GOT3 (cell line): ENCODE data around the gene NAV2.

Experiments
- DNase-seq: peaks from one replicate; lab custom pipeline; 2025; ENCODE audit warnings: mixed read lengths; lab: John Stamatoyannopoulos, UW

The NAV2 gene

DNA sequence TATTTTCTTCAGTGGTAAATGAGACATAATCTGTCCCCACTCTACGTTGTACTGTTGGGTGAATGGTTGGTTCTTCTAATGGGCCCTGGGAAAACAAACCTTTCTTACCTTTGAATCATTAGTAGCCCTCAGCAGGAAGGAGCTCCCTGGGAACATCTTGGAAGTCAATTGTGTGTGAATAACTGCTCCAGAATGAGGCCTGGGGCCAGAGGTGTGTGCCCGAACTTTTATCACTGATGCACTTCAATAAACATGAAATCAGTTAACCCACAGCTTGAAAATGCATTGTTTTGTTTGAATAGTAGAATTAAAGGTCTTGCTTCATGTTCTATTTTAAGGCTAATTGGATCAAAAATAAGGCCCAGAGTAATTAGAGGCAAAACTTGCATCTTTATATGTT, 67.1 kb downstream of the NAV2 start:
- no peak for DNase-seq

DNA sequence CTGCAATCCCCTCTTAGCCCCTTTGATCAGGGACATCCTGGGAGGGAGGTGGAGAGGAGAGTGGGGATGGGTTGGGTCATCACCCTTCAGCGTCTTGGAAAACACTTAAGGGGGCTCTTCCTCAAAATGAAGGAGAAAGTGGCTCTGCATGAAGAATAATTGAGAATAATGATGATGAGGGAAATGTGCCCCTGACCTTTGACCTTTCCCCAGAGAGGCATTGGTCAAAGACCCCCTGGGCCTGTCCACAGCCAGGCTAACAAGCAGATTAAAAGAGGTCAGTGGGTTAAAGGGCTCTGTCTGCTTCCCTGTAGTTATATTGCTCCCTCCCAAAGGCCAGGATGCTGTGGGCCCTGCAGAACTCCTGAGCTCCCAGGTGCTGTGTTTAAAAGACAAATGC, 68.7 kb downstream of the NAV2 start:
- no peak for DNase-seq

DNA sequence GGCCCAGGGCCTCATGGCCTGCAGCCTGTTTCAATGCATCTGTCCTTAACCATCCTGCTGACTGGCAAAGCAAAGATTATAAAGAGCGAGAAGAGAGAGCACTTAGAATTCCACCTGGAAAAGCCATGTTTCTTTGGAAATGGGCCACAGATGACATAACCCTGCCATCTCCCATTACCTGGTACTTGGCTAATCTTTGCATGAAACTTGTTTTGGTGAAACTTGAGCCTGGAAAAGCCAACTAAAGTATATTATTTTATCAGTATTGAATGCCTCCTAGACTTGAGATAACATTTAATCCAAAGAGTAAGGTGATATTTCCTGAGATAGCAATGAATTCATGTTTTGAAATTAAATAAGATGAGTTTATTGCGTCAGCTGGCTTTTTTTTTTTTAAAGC, 72.6 kb downstream of the NAV2 start:
- no peak for DNase-seq

DNA sequence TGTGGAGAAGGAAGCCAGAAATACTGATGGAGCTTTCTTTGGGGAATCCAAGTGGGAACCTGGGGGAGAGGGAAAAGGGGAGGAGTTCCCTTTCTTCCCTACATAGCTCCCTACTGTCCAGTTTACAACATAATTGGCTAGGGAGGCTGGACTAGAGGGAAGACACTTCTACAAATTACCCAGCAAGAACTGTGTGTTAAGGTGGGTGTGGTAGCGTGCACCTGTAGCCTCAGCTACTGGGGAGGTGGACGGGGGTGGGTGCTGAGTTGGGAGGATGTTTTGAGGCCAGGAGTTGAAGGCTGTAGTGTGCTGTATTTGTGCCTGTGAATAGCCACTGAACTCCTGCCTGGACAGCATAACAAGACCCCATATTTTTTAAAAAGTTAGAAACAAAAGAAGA, 74.0 kb downstream of the NAV2 start:
- DNase-seq, result no peak

DNA sequence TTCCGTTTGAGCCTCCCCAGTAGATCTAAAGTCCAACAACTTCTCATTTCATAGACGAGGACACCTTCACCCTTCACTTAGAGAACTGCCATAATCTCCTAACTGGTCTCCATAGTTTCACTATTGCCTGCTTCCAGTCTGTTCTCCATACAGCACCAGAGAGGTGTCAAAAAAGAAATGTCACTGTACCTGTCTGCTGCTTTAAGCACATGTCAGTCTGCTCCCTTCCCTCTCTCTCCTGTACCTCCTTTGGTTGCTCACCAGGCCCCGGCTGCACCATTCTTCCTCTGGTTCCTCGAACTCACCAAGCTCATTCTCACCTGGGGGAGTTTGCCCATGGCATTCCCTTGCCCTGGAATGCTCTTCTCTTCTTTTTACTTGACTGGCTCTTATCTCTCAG, 75.8 kb downstream of the NAV2 start:
- no peak for DNase-seq

DNA sequence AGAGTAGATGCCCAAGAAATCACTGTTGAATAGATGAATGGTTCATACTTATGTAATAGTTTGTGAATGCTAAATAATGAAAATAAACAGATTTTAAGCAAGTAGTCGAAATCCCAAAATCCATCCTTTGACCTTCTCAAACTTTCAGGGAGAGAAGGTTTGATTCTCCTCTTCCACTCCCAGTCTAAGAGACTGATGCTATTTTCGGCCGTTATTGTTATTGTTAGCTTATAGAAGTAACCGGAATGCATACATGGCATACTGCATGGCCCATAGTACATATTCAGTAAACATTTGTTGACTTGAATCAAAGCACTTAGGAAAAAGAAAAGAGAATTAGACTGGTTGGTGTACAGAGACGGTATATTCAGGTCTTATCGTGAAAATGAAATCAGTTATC, 76.6 kb downstream of the NAV2 start:
- no peak for DNase-seq

DNA sequence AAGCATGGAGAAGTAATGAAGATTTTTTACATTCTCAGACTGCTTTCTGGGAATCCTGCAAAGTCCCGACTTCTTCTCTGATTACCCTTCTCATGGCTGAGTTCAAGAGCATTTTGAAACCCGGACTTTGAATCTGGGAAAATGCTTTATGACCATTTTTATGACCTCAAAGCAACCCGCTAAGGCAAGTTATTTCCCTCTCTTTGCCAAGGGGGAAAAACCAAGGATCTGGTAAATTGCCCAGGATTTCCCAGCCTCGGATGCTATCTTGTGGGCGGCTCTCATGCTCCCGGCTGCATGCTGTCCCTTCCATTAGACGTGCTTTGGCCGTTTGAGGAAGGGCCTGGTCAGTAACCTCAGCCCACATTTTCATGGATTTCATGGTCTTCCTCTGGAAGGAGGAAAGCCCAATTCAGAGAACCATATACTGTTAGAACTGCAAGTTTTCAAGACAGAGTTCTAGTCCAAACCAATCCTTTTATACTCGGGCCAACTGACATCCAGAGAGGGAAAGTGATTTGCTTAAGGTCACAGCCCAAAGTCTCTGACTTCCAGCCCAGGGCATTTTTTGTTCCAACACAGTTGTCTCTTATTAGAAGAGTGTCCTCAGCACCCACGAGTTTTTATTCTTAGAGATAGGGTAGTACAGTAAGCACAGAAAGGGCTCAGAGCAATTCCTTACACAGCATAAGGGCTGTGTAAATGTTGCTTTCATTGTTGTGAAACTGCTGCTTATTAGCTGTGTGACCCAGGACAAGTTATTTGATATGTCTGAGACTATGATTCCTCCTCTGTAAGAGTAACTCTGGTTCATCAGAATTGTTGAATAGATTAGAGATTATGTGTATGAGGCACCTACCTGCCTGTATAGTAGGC, 77.4 kb downstream of the NAV2 start:
- DNase-seq, result no peak

DNA sequence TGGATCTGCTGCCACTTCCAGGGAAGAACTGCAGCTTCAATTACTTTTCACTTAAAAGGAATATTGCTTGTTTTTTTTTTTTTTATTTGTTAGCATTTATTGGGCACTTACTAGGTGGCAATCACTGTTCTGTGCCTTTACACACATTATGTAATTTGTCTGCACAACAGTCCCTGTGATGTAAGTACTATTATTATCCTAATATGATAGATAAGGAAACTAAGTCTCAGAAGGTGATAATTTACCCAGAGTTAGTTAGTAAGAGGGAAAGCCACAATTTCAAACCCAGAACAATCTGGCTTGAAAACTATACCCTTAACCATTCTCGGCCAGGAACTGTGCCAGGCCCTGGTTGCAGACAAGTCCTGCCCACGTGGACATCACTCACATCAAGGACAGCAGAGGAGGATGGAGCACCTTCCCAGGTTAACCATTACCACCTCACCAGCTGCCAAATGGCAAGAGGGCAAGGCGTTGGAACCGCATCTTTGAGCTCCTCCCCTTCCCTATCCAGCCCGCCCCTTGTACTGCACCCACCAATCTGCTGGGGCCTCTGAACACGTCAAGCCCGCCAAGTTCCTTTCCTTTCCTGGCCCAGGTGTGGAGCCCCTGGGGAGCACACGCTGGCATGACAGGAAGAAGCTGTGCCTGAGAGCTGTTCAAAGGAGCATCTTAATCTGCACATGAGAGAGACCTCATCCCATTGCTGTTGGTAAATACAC, 78.4 kb downstream of the NAV2 start:
- DNase-seq, result no peak

DNA sequence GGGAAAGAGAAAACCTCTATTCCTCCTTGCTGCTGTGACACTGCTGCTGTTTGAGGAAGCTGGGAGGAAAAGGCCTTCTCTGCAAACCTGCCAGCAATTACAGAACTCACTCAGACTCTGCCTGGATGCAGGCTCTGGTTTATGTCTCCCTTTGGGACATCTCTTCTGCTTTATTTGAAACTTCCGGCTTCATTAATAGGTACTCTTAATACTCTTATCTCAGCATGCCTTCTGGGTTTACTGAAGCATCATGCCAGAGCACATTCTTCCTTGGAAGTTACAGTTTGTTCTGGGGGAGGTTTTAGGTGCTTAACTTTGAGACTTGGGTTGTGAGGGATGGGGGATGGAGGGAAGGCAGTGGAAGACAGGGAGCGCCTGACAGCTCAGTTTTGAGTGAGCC, 79.9 kb downstream of the NAV2 start:
- no peak for DNase-seq

DNA sequence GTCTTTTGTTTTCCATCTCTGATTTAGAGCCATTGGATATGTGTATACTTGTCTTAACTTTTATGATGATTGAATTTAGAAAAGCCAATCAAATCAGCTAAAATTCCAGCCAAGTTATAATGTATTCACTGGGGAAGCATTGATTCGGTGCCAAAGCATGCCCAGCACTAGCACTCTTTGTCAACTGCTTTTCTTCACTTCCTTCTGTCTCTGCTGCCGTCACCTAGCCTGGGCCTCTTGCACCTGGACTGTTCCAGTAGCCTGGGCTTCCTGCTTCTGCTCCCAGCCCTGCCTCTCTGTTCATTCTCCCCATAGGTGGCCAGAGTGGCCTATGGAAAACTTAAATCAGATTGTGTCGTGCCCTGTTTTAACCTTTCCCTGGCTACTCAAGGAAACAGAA, 80.7 kb downstream of the NAV2 start:
- no peak for DNase-seq

DNA sequence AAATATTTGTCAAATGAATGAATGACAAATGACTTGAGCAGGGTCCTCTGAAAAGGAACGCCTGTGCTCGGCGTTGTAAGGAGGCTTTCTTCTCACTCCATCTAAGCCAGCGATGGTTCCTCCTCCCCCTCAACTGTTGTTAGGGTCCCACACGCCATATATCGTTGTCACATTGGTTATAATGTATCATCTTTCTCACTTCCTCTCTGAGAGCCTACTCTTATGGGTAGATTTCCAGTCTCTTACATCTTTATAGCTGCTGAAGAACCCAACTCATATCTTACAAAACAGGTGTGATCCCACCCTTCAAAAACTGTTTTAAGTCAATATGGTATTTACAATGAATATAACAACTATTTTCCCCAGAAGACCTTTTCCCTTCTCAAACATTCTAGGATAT, 81.5 kb downstream of the NAV2 start:
- DNase-seq, result no peak

DNA sequence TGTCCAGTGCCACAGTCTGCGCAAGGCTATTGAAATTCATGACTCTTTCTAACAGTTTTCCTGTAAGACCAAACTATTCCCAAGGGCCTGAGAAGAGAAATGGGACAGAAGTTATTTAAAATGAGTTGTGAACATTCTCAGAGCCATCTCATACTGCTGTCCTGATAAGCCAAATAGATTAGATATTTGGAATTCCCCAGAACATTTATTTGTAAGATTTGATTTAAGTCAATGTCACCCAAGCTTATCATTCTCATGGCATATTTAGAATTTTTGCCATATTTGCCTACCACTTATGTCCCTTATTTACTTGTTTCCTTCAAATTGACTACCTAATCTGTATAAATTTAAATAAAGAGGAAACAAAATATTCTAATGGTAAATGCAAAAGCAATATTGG, 82.4 kb downstream of the NAV2 start:
- no peak for DNase-seq

DNA sequence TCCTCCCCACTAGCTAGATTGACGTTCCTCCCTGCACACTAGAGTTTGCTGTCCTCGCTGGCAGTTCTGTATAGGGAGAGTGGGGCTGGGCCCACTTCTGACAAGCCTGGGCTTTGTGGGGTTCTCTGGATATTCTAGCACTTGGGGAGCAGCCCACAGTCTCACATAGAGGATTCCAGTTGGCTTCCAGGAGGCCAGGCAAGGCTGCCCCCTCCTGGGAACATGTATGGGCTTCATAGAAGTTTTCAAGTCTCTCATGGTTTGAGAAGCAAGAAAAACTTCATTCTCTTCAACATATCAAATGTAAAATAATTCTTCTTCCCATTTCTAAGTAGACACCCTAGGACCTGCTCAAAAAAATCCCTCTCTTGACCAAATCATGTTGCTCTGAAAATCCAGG, 87.5 kb downstream of the NAV2 start:
- no peak for DNase-seq

DNA sequence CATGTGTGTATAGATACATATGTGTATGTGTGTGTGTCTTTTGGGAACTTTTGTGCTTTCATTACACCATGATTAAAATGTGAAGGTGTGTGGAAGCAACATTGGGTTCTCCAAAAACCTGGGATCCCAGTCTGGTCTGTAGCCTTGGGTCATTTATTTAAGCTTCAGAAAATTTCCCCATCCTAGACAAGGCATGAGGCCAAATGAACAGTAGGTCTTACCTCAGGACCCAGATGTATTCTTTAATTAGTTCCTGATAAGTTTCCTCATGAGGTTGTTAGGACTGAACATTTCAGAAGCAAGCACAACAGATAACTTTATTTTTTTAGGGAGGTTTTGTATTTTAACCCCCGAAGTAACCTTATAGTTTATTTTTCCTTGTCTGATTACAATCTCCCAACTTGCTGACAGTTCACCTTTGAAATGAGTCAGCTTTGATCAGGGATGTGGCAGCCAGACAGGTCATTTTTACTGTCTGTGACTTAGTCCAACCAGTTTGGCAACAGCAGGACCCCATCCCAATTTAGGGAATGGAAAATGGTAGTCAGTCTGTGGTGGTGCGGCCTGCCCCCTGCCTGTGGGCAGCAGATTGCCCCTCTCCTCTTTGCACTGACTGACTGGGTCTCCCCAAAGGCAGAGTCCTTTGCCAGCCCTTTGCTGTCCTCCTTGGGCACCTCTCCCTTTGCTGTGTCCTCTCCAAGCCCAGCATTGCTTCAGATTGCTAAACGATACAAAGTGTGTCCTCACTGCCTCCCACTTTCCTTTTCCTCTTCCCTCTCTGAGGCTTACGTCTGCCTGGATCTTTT, 88.3 kb downstream of the NAV2 start:
- no peak for DNase-seq

DNA sequence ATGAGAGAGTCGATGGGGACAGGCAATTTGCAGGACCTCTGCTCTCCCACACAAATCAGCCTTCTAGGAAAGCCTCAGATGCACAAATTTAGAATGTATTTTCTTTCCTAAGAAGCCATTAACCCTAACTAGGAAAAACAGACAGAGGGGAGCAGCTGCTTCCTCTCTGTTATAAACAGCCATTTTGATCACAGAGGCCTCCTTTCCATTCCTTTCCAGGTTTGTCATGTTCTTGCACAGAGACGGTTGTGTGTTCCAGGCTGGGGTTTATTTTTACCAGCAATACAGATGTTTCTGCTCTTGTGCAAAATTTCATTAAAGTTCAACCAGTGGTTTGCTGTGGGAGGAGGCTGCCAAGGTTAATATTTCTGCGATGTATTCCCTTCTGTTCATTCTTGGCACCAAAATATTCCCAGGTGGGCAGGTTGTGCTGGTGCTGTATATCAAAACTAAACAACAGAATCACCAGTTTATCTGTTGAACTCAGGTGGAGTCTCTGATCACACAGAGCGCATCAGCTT, 90.2 kb downstream of the NAV2 start:
- no peak for DNase-seq

DNA sequence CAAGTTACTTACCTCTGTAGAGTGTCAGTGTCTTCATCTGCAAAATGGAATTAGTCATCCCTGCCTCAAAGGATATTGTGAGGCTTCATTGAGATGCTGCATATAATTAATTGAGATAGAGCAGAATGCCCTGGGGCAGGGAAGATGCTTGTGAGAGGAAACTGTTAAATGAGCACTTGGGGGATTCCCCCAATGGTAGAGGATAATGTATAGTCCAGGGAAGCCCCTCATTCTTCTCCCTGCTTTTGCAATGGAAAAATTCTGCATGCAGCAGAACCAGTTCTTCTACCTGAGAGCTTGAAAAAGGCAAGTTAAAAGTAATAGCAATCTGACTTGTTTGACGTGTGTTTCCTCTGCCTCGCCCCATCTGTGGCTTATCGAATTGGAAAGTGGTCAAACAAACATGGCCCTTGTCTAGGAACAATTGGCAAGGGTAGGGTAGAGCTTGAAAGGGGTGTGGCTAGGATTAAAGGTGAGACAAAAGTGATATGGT, 90.9 kb downstream of the NAV2 start:
- no peak for DNase-seq

DNA sequence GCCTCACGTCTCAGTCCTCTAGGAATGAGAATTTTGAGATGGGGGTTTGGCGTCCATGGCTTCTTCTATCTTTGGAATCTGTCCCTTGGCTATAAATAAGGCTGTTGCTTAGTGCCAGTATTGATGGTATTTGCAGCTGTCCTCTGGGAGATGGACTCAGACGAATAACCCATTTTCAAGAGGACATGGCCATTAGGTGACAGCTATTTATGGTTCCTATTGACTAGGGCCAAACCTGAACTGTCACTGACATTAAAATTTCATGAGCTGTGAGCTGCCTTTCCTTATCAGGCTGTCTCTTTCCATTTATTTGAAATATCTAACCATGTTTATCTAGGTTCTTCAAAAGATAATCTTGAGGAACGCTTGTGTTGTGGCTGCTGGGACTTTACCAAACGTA, 92.7 kb downstream of the NAV2 start:
- DNase-seq, result no peak

DNA sequence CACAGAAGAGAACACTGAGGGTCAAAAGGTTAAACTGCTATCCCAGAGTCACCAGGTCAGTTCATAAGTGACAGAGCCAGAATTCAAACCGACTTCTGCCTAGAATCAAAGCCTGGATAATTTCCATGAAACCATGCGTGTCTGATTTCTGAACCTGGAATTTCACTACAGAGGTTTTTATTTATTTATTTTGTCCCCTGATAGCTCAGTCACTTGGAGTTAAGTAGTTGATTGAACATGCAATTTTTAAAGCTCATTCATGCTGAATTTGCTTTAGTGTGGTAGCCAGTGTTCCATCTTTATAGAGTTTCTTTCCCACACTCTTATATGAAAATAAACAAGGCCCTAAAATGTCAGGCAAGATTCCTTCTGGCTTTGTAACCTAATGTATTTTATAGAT, 93.2 kb downstream of the NAV2 start:
- no peak for DNase-seq

DNA sequence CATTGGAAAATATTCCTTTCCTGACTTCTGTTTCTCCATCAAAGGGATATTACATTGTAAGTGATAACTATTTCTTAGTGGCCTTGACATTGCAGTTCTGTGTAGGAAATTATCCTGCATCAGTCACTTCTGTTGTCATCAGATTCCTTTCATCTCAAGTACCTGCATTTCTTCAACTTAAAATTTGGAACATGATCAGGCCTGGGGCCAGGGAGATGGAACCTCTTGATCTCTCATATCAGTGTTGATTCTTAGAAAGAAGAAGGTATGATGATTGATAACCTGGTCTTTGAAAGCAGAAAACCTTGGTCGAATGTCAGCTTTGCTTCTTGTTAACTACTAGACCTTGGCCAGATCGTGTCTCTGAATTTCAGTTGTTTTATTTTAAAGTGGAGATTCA, 93.6 kb downstream of the NAV2 start:
- DNase-seq, result no peak

DNA sequence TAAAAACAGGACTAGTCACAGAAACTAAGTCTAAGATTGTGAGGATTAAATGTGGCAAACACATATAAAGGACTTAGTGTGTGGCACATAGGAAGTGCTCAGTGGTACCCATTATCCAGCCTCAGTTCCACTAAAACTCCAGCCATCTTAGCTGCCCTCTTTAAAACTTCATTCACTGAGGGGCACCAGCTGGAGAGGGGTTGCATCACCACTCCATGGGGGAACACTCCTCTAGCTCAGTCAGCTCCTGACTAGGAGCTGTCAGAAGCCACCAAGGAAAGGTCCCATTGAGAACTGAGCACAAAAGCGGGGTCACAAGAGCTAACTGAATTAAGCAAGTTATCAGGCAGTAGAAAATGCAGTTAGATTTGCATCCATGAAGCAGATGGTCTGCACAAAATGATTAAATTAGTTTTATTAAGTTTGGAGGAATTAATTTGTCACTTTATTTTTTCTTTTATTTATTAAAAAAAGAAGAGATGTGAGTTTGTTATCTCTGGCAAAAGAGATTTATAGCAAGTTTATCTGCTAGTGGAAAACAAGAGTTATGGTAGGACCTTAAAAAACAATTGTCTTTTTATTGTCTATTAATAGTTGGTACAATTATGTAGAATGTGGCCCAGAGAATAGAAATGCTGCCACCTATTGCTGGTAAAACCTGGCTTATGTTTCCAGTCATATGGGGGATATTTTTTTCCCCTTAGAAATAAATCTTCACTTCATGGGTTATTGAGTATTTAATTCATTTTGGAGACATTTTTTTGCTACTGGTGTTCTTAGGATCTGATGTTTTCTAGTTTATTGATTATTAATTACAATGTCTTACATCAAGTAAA, 95.7 kb downstream of the NAV2 start:
- DNase-seq, result no peak

DNA sequence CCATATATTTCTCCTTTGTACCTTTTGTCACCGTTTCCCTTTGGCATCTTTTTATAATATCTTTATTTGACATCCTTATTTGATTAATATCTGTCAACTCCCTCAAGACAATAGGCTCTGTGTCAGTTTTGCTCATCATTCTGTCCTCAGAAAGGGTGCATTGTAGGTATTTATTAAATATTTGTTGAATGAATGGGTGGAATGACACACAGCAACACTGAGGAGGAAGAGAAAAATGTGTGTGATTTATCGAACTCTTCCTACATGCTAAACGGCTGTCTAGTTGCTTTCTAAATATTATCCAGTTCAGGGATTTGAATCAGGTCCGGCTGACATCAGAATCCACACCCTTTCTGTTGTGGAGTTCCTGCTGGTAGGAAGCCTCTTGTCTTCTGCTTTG, 98.2 kb downstream of the NAV2 start:
- DNase-seq, result no peak
